ENCODE data around the gene CR2. TPM values are rescaled to one million over a fixed set of nuclear protein-coding genes. Genes with fewer than 3 reads are reported as not detected.

CR2 gene
- total RNA-seq, 4 donors from 2014 or later = 0.53 to 12.4 (median 1.1) TPM

- TF ChIP-seq POLR2A (IDR thresholded peaks at IDR 0.05) (no peak), CTCF (IDR thresholded peaks at IDR 0.05) (no peak)
- Histone ChIP-seq H3K4me1 (peaks cover 0 to 7% (median 0%) of the 10 kb centered on the region in 4 donors), H3K27ac (peak overlapping the region in 1 of 4 donors; percentile 70), H3K9me3 (no peaks in the 10 kb centered on the region), H3K36me3 (no peaks in the 10 kb centered on the region), H3K27me3 (no peaks in the 10 kb centered on the region), H3K4me3 (no peak overlapping the region)
- no peak for DNase-seq
Observed at GRCh38 chr1:207412845-207413244, 41.3 kb upstream of the CR2 start.

- Histone ChIP-seq H3K4me1 (peaks cover 0 to 7% (median 0%) of the 10 kb centered on the region in 4 donors), H3K9me3 (no peaks in the 10 kb centered on the region), H3K27ac (peak overlapping the region in 1 of 4 donors; percentile 70), H3K4me3 (no peak overlapping the region), H3K27me3 (no peaks in the 10 kb centered on the region), H3K36me3 (no peaks in the 10 kb centered on the region)
- TF ChIP-seq POLR2A (IDR thresholded peaks at IDR 0.05) = no peak
- TF ChIP-seq CTCF (IDR thresholded peaks at IDR 0.05) = no peak
- DNase-seq = peak in 2 of 3 donors; percentile 77
Observed at GRCh38 chr1:207414606-207415108, 39.5 kb upstream of the CR2 start.

- Histone ChIP-seq H3K9me3 (no peaks in the 10 kb centered on the region), H3K27ac (no peak overlapping the region), H3K4me3 (no peak overlapping the region), H3K36me3 (no peaks in the 10 kb centered on the region), H3K27me3 (no peaks in the 10 kb centered on the region), H3K4me1 (peaks cover 0 to 7% (median 0%) of the 10 kb centered on the region in 4 donors)
- DNase-seq = no peak
- no peak for TF ChIP-seq CTCF (IDR thresholded peaks at IDR 0.05)
- TF ChIP-seq POLR2A (IDR thresholded peaks at IDR 0.05) = no peak
Observed at GRCh38 chr1:207417076-207417475, 37.1 kb upstream of the CR2 start.

GRCh38 chr1:207418351-207418750 is 35.8 kb upstream of the CR2 start:
- Histone ChIP-seq H3K27ac (no peak overlapping the region), H3K36me3 (no peaks in the 10 kb centered on the region), H3K27me3 (no peaks in the 10 kb centered on the region), H3K4me3 (no peak overlapping the region), H3K9me3 (no peaks in the 10 kb centered on the region), H3K4me1 (peaks cover 0 to 7% (median 0%) of the 10 kb centered on the region in 4 donors)
- TF ChIP-seq POLR2A (IDR thresholded peaks at IDR 0.05) = no peak
- no peak for TF ChIP-seq CTCF (IDR thresholded peaks at IDR 0.05)
- DNase-seq = no peak

GRCh38 chr1:207420109-207420508 is 34.0 kb upstream of the CR2 start:
- no peak for DNase-seq
- H3K36me3 ChIP-seq = no peaks in the 10 kb centered on the region
- no peak overlapping the region for H3K27ac ChIP-seq
- H3K4me1 ChIP-seq = peaks cover 0 to 5% (median 0%) of the 10 kb centered on the region in 4 donors
- TF ChIP-seq CTCF (IDR thresholded peaks at IDR 0.05) (no peak), POLR2A (IDR thresholded peaks at IDR 0.05) (no peak)
- no peaks in the 10 kb centered on the region for H3K27me3 ChIP-seq
- H3K4me3 ChIP-seq = no peak overlapping the region
- H3K9me3 ChIP-seq = no peaks in the 10 kb centered on the region

- Histone ChIP-seq H3K27me3 (no peaks in the 10 kb centered on the region), H3K27ac (no peak overlapping the region), H3K4me1 (no peaks in the 10 kb centered on the region), H3K9me3 (no peaks in the 10 kb centered on the region), H3K36me3 (no peaks in the 10 kb centered on the region), H3K4me3 (no peak overlapping the region)
- TF ChIP-seq POLR2A (IDR thresholded peaks at IDR 0.05) = no peak
- TF ChIP-seq CTCF (IDR thresholded peaks at IDR 0.05) = no peak
- DNase-seq = no peak
Observed at GRCh38 chr1:207421078-207421477, 33.0 kb upstream of the CR2 start.
